ENCODE measurements around the gene SNAPC2.
A peak's percentile ranks its signal among the peaks of the same experiment; 100 is the strongest.

Gene SNAPC2

DNA sequence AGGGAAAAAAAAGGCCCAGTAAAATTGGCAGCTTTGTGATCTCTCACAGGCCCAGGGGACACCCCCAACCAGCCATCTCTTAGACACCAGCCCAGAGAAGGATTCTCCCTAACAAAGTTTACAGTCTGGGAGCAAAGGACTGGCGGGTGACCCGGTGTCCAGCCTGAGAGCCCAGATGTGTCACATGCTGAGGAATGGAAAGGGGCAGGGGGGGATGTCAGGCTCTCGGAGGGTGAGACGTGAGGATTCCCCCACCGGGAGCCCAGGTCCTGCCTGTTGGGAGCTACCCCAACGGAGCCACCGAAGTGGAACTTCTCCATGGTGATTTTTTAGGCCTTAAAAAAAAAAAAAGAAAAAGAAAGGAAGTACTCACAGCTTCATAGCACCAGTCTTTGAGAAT lies 10.6 kb downstream of the SNAPC2 start:
- DNase-seq (ENCODE audit: extremely low read depth, low read depth): no peak

DNA sequence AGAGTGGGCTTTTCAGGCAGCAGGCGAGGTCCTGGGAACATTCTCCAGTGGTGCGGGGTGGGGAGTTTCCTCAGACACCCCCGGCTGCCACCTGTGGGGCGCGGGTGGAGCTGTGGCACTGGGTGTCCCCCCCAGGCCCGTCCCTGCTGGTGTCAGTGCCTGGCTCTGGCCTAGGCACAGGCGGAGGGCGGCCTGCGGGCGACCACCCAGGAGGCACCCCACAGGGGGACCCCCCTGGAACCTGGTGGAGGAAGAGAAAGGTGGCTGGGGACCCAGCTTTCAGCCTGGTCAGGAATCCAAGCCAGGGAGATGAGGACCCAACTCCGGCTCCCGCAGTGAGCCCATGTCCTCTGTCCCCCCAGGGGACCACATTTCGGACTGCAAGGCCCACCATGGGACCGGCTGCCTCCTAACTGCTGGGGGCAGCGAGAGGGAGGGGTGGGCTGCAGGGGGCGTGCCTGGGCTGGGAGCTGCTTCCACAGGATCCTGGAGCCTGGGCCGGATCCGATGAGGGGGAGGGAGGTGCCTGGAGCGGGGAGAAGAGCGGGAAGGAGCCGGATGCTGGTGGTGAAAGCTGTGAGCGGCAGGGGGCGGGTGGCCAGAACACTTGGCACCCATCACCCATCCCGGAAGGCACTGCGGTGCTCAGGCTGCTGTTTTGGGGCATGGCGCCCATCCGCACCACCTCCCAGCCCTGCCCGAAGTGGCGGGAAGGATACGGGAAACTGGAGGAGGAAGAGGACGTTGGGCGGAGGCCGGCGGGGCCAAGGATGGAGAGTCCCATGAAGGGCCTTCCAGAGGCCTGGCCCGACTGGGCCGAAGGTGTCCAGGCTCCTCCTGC lies 11.3 kb downstream of the SNAPC2 start:
- DNase-seq (ENCODE audit: extremely low read depth, low read depth): no peak
- TF ChIP-seq, protein P1, sequence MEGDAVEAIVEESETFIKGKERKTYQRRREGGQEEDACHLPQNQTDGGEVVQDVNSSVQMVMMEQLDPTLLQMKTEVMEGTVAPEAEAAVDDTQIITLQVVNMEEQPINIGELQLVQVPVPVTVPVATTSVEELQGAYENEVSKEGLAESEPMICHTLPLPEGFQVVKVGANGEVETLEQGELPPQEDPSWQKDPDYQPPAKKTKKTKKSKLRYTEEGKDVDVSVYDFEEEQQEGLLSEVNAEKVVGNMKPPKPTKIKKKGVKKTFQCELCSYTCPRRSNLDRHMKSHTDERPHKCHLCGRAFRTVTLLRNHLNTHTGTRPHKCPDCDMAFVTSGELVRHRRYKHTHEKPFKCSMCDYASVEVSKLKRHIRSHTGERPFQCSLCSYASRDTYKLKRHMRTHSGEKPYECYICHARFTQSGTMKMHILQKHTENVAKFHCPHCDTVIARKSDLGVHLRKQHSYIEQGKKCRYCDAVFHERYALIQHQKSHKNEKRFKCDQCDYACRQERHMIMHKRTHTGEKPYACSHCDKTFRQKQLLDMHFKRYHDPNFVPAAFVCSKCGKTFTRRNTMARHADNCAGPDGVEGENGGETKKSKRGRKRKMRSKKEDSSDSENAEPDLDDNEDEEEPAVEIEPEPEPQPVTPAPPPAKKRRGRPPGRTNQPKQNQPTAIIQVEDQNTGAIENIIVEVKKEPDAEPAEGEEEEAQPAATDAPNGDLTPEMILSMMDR (IDR thresholded peaks at IDR 0.05; ENCODE audit: low read depth, low read length): no peak

More for the DNA sequence above, 10.6 kb downstream of the SNAPC2 start:
- TF ChIP-seq, protein P1 (IDR thresholded peaks at IDR 0.05; ENCODE audit: low read depth, low read length): no peak

DNA sequence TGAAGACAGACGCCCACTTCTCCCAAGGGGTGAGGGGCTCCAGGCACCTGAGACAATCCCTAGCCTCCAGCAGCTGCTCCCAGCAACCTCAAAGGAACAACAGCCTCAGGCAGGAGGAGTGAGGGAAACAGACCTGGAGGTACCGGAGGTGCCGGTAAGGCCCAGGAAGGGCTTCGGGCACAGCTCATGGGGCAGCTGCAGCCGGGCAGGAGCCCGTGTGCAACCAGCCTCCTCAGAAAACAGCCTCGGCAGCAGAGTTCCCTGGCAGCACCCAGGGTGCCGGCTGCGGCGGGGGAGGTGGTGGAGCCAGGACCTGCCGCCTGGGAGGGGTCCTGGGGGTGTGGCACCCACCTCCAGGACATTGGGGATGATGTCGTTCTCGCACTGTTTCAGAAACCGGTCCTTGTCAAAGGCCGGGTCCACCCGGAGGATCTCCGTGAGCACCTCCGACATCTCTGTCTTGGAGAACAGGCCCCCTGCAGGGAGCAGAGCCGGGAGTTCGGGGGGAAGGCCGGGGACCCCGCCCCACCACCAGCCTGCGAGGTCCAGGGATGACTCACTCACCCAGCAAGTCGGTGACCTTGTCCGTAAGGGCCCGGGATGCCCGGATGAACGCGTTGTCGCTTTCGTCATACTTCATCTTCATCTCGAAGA lies 12.3 kb downstream of the SNAPC2 start:
- DNase-seq (ENCODE audit: extremely low read depth, low read depth): no peak
- TF ChIP-seq, protein P1 (IDR thresholded peaks at IDR 0.05; ENCODE audit: low read depth, low read length): no peak

DNA sequence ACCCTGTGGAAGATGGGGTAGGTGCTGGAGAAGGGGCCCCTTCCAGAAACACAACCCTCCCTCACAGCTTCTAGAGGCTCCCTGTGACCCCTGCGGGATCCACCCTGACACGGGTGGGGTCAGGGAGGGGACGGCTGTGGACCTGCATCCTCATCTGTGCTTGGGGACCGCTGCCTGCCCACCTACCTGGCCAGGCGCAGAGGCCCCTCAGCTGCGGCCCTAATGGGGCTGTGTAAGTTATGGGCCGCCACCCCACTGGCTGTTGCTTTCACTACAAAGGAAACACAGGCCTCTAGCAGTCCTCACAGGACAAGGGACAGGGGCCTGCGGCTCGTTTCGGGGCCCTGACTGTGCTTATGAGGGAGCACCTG lies 12.8 kb downstream of the SNAPC2 start:
- TF ChIP-seq, protein P1 (IDR thresholded peaks at IDR 0.05; ENCODE audit: low read depth, low read length): no peak
- DNase-seq (ENCODE audit: extremely low read depth, low read depth): no peak

DNA sequence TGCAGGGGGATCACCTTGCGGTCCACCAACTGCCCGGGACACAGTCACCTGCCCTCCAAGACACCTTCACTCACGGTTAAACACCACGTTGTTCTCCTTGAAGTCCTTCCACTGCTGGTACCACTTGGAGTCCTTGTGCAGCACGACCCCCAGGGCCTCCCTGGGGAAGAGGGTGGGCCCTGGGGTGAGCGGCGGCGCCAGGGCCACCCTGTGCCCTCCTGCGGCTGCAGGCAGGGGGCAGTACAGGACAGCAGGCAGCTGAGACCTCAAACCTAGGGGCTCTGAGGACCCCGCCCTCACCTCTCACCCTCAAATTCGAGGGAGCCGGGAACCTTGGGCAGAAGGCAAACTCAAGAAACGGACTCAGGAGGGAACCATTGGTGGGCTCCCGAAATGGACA lies 13.3 kb downstream of the SNAPC2 start:
- no peak for DNase-seq (ENCODE audit: extremely low read depth, low read depth)
- TF ChIP-seq, protein P1 (IDR thresholded peaks at IDR 0.05; ENCODE audit: low read depth, low read length): peak; percentile 7; the same call in 1 of the 2 replicates

DNA sequence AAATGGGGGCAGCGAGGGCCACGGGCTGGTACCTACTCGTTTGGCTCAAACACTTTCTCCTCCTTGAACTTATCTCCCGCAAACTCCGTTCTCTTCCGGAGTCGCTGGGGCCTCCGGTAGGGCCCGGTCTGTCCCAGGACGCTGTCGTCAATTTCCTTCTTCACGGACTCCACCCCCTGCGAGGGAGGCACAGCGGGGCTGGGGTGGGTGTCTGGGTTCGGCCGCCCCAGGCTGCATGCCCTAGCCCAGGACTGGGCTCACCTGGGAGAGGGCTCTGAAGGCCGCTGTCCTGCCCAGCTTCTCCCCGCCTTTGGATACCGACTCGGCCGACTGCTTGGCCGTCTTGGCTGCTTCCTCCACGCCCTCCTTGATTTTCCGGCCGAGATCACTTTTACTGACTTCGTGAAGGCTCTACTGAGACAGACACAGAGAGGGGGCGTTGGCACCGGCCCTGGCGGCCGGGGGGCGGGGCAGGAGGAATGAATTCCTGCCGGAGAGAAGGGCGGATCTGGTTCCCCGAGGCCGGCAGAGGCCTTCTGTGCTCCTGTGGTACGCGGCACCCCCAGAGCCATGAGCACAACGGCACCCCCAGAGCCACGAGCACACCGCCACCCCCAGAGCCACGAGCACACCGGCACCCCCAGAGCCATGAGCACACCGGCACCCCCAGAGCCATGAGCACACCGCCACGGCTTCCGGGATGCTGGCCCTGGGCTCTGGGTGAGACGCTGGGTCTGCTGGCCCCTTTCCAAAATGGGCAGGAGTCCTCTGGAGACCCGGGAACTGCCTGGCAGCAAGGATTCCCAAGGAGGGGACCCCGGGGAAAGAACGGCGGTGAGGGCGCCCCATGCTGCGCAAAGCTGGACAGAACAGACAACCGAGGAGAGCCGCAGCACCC lies 13.9 kb downstream of the SNAPC2 start:
- DNase-seq (ENCODE audit: extremely low read depth, low read depth): no peak

More for the DNA sequence above, 13.9 kb downstream of the SNAPC2 start:
- TF ChIP-seq, protein P1 (IDR thresholded peaks at IDR 0.05; ENCODE audit: low read depth, low read length): no peak

All from AG09319 (cell line).